ENCODE results near the gene LONP1.
"Not testable (repeated sequence)": the region's sequence is repeated elsewhere in the genome, so short reads cannot be mapped to it uniquely, and the experiment has no call there.

The LONP1 gene

DNA sequence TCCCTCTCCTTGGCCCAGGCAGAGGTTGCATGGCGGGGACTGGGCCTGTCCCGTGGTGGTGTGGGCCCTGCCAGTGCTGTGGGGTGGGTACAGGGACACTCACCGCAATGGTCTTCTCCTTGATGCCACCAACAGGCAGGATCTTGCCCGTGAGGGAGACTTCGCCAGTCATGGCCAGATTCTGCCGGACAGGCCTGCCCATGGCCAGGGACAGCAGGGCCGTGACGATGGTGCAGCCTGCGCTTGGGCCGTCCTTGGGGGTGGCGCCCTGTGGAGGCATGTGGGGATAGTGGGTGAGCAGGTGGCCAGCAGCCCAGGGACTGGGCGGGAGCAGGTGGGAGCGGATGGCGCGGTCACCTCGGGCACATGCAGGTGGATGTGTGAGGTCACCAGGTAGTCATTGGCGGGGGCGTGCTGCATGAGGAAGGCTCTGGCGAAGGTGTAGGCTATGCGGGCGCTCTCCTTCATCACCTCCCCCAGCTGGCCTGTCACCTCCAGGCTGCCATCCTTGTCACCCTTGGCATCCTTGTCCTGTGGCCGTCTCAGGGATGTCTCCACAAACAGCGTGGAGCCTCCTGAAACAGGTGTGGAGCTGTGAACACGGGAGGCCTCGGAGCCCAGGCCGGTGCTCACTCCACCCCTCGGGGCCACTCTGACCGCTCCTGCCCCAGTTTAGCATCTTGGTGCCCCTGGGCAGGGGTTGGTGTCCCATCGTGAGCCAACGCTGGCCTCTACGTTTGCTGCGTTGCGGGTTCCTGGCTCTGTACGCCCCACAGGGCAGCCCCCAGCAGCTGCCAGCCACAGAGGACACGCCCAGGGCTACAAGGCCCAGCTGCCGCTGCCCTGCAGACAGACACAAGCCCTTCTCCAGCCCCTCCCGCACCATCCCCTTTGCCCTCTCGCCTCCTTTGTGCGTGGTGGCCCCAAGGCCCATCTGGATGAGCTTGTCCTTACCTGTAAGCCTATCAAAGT lies 26.5 kb downstream of the LONP1 start:
- TF ChIP-seq CTCF (conservative IDR thresholded peaks at IDR 0.05) = no peak
- peak; percentile 24; the same call in 1 of the 2 replicates for TF ChIP-seq ZFX (IDR thresholded peaks at IDR 0.05)
- H3K27ac ChIP-seq = 0 out of 2 replicates have a peak overlapping the region, but pooled peaks have one; percentile 99

DNA sequence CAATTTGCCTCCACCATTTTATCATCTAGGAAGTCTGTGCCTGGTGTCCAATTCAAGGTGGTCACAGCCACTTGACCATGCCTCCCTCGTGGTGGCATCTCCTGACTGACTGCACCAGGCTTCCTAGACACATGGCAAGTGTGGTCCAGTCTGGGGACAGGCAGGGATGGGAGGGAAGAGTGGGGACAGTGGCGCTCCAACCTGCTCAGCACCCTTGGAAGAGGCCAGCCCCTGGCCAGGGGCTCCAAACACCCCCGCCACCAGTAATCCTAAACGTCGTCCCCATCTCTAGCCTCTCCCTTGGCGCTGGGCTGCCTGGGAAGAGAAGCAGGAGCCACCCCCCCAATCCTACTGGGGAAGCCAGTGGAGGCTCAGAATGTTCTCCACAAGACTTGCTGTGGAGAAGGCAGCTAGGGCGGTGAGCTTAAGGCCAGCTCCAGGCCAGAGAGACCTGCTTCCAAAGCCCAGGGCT lies 27.2 kb downstream of the LONP1 start:
- peak overlapping the region; percentile 99; the same call in 1 of the 2 replicates for H3K27ac ChIP-seq
- no peak for TF ChIP-seq CTCF (conservative IDR thresholded peaks at IDR 0.05)

DNA sequence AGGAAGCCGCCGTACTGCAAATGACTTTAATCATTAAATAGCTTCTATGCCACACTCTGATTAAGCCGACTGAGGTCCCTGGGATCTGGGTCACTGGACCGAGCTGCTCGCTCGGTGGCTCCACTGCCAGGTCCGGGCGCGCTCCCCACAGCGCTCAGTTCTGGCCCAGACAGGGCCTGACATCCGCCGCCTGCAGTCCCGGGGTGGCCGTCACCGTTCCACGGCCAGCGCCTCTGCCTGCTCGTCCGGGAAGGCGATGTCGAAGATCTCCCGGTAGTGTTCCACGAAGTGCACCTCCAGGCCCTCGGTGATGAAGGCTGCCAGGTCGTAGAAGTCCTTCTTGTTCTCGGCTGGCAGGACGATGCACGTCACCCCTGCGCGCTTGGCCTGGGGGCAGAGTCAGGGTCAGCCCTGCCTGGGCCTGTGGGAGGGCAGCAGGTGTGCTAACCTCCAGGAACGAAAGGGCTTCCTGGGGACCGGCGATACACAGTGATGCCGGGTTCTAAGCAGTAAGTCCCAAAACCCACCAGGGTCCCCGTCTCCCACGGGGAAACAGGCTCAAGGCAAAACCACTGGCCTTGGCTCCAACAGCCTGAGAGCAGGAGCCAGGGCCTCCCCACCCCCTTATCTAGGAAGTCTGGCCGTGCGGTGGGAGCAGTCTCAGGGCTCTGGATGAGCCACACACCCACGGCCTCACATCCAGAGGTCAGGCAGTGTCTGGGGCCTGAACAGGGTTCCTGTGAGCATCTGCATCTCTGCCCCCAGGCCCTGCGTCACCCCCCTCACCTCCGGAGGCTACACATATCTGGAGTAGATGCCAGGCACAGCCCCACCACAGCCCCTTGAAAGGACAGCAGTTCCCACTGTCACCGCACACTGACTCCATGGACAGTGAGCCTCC lies 27.9 kb downstream of the LONP1 start:
- TF ChIP-seq CTCF (conservative IDR thresholded peaks at IDR 0.05) (no peak), ZFX (IDR thresholded peaks at IDR 0.05) (peak; percentile 25; the same call in 1 of the 2 replicates)
- H3K27ac ChIP-seq = peak overlapping the region; percentile 99

- H3K27ac ChIP-seq = peak overlapping the region; percentile 99
- TF ChIP-seq ZFX (IDR thresholded peaks at IDR 0.05) (no peak), CTCF (conservative IDR thresholded peaks at IDR 0.05) (no peak)
These were observed 28.8 kb downstream of the LONP1 start for GRCh38 chr19:5690955-5691821.

DNA sequence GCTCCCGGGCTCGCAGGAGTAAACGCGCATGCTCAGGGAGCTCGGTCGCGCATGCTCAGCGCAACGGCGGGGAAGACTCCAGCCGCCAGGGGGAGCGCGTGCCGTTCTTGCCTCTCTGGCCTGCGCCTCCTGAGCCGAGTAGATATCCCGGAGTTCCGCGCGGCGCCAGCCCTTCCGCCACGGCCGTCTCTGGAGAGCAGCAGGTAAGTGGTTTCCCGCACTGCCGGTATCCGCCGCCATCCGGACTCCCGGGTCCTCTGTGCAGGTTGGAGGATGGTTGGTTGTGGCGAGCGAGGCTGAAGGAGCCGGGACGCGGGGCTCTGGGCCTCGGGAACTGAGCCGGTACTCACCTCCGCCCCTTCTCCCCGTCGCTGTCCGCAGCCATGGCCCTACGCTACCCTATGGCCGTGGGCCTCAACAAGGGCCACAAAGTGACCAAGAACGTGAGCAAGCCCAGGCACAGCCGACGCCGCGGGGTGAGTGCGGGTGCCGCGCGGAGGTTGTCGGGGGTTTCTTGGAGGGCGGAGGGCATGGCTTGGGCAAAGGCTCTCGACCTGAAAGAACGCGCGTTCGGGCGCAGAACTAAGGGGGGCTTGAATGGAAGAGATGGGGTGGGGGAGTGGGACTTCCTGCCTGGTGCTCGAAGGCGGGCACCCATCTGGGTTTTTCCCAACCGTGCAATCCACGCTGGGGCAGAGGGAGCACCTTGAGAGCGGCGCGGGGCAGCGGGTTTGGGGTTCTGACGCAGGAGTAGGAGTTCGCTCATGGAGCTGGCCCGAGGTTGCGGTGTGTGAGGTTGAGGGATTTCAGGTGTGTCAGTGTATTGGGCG lies 29.6 kb downstream of the LONP1 start, which contains the start of gene RPL36:
Gene RPL36, plus strand, starts transcription at position 171 of the 830 bp plus-strand sequence. Its CDS starts 213 bp downstream, at position 384.
- peak; percentile 99 for TF ChIP-seq CTCF (conservative IDR thresholded peaks at IDR 0.05)
- TF ChIP-seq ZFX (IDR thresholded peaks at IDR 0.05) = peak; percentile 87; the same call in 1 of the 2 replicates
- H3K27ac ChIP-seq = peak within 1 kb of the TSS; percentile 99

GRCh38 chr19:5688262-5688881 lies 31.6 kb downstream of the LONP1 start:
- H3K27ac ChIP-seq = not testable (repeated sequence)
